Fibroblast of villous mesenchyme (primary cell): Measurements from ENCODE around the gene MOV10L1. TPM values are rescaled to one million over a fixed set of nuclear protein-coding genes. Genes with fewer than 3 reads are reported as not detected.

Experiments used
- DNase-seq: peaks from one replicate; pipeline ENCODE4 v3.0.0-alpha.2; 2010; ENCODE audit warnings: low read depth
- H3K4me3 ChIP-seq: 2 replicates; pipeline ENCODE4 v1.5.1; 2011; ENCODE audit warnings: low read depth, mild to moderate bottlenecking, low read length
- CTCF ChIP-seq: IDR thresholded peaks from 2 replicates; pipeline ENCODE4 v1.5.1; 2012; ENCODE audit warnings: low read depth, mild to moderate bottlenecking, low read length; ENCODE audit not compliant: insufficient read depth
- total RNA-seq: library from RNA; depleted of rRNA; stranded (reverse); fragments of >200 nt; gene quantifications from 2 replicates; pipeline ENCODE4 v1.2.3, GENCODE V29; 2012

MOV10L1 gene
- total RNA-seq, 1 donor, result 10.8 TPM

DNA sequence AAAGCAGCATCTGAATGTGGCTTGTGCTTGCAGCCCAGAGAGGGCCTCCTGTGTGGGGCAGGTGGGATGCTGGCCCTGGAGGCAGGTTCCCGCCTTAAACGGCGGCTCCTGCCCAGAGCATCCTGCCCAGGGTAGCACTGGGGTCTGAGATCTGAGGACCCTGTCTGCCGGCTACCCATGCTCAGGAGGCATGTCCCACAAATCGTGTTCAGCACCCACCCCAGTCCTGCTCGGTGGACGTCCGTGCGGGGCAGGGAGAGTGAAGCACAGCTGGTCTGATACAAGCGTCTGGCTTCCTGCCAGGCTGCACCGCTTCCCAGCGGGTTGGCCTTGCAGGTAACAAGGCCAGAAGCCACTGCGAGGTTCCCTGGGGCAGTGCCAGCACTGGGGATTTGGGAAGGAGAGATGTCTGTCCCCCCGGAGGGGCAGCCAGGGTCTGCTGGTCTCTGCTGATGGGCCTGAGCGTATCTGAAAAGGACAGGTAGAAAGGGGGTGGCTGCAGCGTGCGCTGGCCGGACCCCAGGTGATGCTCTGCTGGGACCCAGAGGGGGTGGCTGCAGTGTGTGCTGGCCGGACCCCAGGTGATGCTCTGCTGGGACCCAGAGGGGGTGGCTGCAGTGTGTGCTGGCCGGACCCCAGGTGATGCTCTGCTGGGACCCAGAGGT lies 99.5 kb downstream of the MOV10L1 start:
- TF ChIP-seq CTCF, result no peak
- DNase-seq, result no peak

GRCh38 chr22:50189849-50190181 lies 100.0 kb downstream of the MOV10L1 start:
- no peak for TF ChIP-seq CTCF
- peak; percentile 52 for DNase-seq
- peak overlapping the region; percentile 58 for H3K4me3 ChIP-seq

More for the DNA sequence above, 99.5 kb downstream of the MOV10L1 start:
- no peak overlapping the region for H3K4me3 ChIP-seq

- peak overlapping the region; percentile 58 for H3K4me3 ChIP-seq
- peak; percentile 83 for DNase-seq
- TF ChIP-seq CTCF, result peak; percentile 28
Measured at GRCh38 chr22:50190182-50190940, 100.6 kb downstream of the MOV10L1 start.

GRCh38 chr22:50190941-50191741 lies 101.3 kb downstream of the MOV10L1 start:
- H3K4me3 ChIP-seq, result peak overlapping the region; percentile 58
- TF ChIP-seq CTCF, result no peak
- DNase-seq, result peak; percentile 61

DNA sequence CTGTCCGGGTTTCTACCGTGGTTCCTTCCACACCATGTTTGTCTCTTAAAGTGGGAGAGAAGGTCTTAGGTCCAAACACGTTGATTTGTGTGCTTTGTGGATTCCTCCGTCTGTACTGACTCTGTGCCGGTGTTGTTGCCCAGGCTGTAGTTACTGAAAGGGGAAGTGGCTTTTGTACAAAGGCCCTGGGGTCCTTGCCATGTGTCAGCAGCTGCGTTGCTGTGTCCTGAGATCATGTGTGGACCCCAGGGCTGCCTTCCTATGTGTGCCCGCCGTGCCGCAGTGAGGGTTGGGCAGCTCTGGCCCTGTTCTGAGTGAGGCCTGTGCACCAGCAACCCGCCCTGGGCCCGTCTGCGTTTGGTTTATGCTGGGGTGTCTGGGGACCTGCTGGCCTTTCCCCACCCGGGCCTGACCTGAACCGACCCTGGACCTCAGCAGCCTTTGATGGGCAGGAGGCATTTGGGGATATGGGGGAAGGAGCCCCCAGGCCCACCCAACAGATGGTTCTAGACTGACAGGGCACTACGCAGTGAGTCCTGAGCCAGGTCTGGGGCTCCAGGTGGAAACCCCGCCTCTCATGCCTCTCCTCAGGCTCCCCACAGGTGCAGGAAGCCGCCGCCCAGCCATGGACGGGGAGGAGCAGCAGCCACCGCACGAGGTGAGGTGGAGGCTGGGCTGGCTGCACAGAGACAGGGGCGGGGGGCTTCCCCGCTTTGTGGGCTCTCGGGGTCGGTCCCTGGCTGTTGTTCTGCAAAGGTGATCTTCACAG lies 102.8 kb downstream of the MOV10L1 start:
- TF ChIP-seq CTCF, result no peak
- H3K4me3 ChIP-seq, result no peak overlapping the region
- DNase-seq, result no peak

- no peak for TF ChIP-seq CTCF
Measured at GRCh38 chr22:50193621-50194020, 103.8 kb downstream of the MOV10L1 start.

More at GRCh38 chr22:50193621-50194020, 103.8 kb downstream of the MOV10L1 start:
- no peak for DNase-seq
- no peak overlapping the region for H3K4me3 ChIP-seq
